K562 (cell line): ENCODE results near the gene MAPT. TPM values are rescaled to one million over a fixed set of nuclear protein-coding genes. Genes with fewer than 3 reads are reported as not detected.

ENCODE experiments used
- ATAC-seq: fragments of 200-7000 bp; cut with Tn5 transposase; 3 replicates; pipeline ENCODE4 v1.9.1; 2020; ENCODE audit warnings: moderate library complexity
- BruUV-seq: library from RNA; stranded (reverse); fragments of 400-500 nt; replicated peaks from 2 replicates; lab custom pipeline; 2021; lab: Mats Ljungman, UMichigan
- CTCF ChIA-PET: fragments of 300-600 bp; formaldehyde crosslinking; extraction: SDS; loops from one replicate; lab custom pipeline; 2021; ENCODE audit warnings: low intra/inter-chr PET ratio; lab: Yijun Ruan, JAX
- POLR2A ChIA-PET: fragments of 300-600, 350-650 bp; sonication (Branson Sonifier 250); formaldehyde crosslinking; extraction: SDS; loops from one replicate; lab custom pipeline; 2021; ENCODE audit warnings: antibody characterized with exemption, inconsistent platforms; lab: Yijun Ruan, JAX
- DNase-seq, 4 experiments: peaks; one replicate each; pipeline versions ENCODE4 v3.0.0 to v3.0.0-alpha.2; 2011 to 2018; ENCODE audit warnings: low spot score in 3 of 4, mixed read lengths in 3 of 4; ENCODE audit errors: extremely low read depth in 1 of 4
- FAIRE-seq: peaks from 2 replicates; lab custom pipeline; 2011; peaks lifted over from hg19 to GRCh38; lab: Jason Lieb, UNC
- H2AFZ ChIP-seq: 2 replicates; pipeline ENCODE4 v1.6.0; 2011; ENCODE audit warnings: low read depth, low read length, control low read depth, inconsistent platforms
- H3K27ac ChIP-seq: fragments of 200-600 bp; 3 replicates; pipeline ENCODE4 v1.8.0; 2011; ENCODE audit warnings: low read depth, mild to moderate bottlenecking, control low read depth, inconsistent platforms, low read length, moderate library complexity, mixed read lengths; ENCODE audit errors: extremely low read depth
- H3K27me3 ChIP-seq, 2 experiments: fragments of 300-600 bp in 1 of 2; 2 replicates in 1 of 2; 3 replicates in 1 of 2; pipeline versions ENCODE4 v1.6.0 to v1.8.0; 2011; ENCODE audit warnings: inconsistent platforms in 2 of 2, low read length in 2 of 2, mild to moderate bottlenecking in 1 of 2, mixed read lengths in 1 of 2, moderate library complexity in 1 of 2; ENCODE audit not compliant: control insufficient read depth in 2 of 2, insufficient read depth in 2 of 2
- H3K36me3 ChIP-seq: fragments of 300-600 bp; 3 replicates; pipeline ENCODE4 v1.8.0; 2011; ENCODE audit warnings: mild to moderate bottlenecking, low read length, inconsistent platforms; ENCODE audit not compliant: control insufficient read depth, insufficient read depth
- H3K4me1 ChIP-seq, 2 experiments: fragments of 200-600 bp in 1 of 2; replicated peaks in 1 of 2; 2 replicates in 1 of 2; 3 replicates in 1 of 2; pipeline versions ENCODE4 v1.5.1 to v1.8.0; 2011; ENCODE audit warnings: inconsistent platforms in 2 of 2, low read length in 2 of 2, mild to moderate bottlenecking in 1 of 2, mixed read lengths in 1 of 2, moderate library complexity in 1 of 2; ENCODE audit not compliant: control insufficient read depth in 2 of 2, insufficient read depth in 2 of 2
- H3K4me2 ChIP-seq: 2 replicates; pipeline ENCODE4 v1.6.1; 2011; ENCODE audit warnings: low read length, control low read depth, inconsistent platforms, mixed read lengths; ENCODE audit not compliant: insufficient read depth
- H3K4me3 ChIP-seq: fragments of 200-600 bp; sonication (generic), shearing (Covaris generic); 2 replicates; pipeline ENCODE4 v1.5.1; 2016; ENCODE audit warnings: control low read depth, inconsistent platforms
- H3K79me2 ChIP-seq: fragments of 200-600 bp; 3 replicates; pipeline ENCODE4 v1.8.0; 2011; ENCODE audit warnings: low read length, inconsistent platforms; ENCODE audit not compliant: control insufficient read depth, insufficient read depth
- H3K9ac ChIP-seq, 2 experiments: 2 replicates each; pipeline versions ENCODE4 v1.6.0 to v1.6.1; 2011; ENCODE audit warnings: low read depth in 2 of 2, low read length in 2 of 2, control low read depth in 1 of 2, inconsistent platforms in 1 of 2, mild to moderate bottlenecking in 1 of 2, mixed read lengths in 1 of 2; ENCODE audit not compliant: insufficient read depth in 1 of 2
- H3K9me1 ChIP-seq: one replicate; pipeline ENCODE4 v1.6.0; 2011; ENCODE audit warnings: inconsistent platforms, mild to moderate bottlenecking, low read length, moderate library complexity; ENCODE audit not compliant: control insufficient read depth, insufficient read depth
- H3K9me3 ChIP-seq: replicated peaks from 2 replicates; pipeline ENCODE4 v1.5.1; 2011; ENCODE audit warnings: low read depth, low read length, inconsistent platforms; ENCODE audit not compliant: control insufficient read depth, insufficient read depth
- H4K20me1 ChIP-seq: replicated peaks from 2 replicates; pipeline ENCODE4 v1.6.1; 2011; ENCODE audit warnings: low read length, inconsistent platforms, mixed read lengths; ENCODE audit not compliant: control insufficient read depth, insufficient read depth
- ARID1B ChIP-seq: fragments of 450-650 bp; IDR thresholded peaks from 2 replicates; pipeline ENCODE4 v1.6.1; 2016; ENCODE audit warnings: antibody characterized with exemption, mild to moderate bottlenecking, inconsistent platforms
- CBX1 ChIP-seq: sonication (generic); IDR thresholded peaks from 2 replicates; pipeline ENCODE4 v1.6.1; 2016; ENCODE audit warnings: antibody characterized with exemption, low read depth, mild to moderate bottlenecking
- CHCHD3 ChIP-seq: fragments of 250-450 bp; sonication (Bioruptor Pico); IDR thresholded peaks from 2 replicates; pipeline ENCODE4 v2.1.2; 2022; ENCODE audit warnings: mild to moderate bottlenecking
- DPF2 ChIP-seq: fragments of 450-650 bp; IDR thresholded peaks from 2 replicates; pipeline ENCODE4 v1.6.1; 2016
- E2F4 ChIP-seq: sonication (generic); formaldehyde crosslinking; IDR thresholded peaks from 2 replicates; pipeline ENCODE4 v1.8.0; 2022; ENCODE audit warnings: mild to moderate bottlenecking, low read depth, missing genetic modification reagents
- ELF2 ChIP-seq: fragments of 250-450 bp; sonication (Bioruptor Pico); IDR thresholded peaks from 2 replicates; pipeline ENCODE4 v1.5.0; 2021; ENCODE audit warnings: mild to moderate bottlenecking
- GATAD2A ChIP-seq: fragments of 450-650 bp; IDR thresholded peaks from 2 replicates; pipeline ENCODE4 v1.6.1; 2017
- JUNB ChIP-seq: fragments of 450-650 bp; formaldehyde crosslinking; conservative IDR thresholded peaks from 2 replicates; pipeline ENCODE4 v1.4.0; 2020; ENCODE audit warnings: mild to moderate bottlenecking
- KLF1 ChIP-seq: fragments of 450-650 bp; IDR thresholded peaks from 2 replicates; pipeline ENCODE4 v1.6.1; 2016; ENCODE audit warnings: missing genetic modification characterization, missing compliant biosample characterization
- MEIS2 ChIP-seq: fragments of 450-650 bp; IDR thresholded peaks from 2 replicates; pipeline ENCODE4 v1.6.1; 2014; ENCODE audit warnings: mild to moderate bottlenecking; ENCODE audit not compliant: partially characterized antibody
- MTA2 ChIP-seq: fragments of 450-650 bp; IDR thresholded peaks from 2 replicates; pipeline ENCODE4 v1.6.1; 2016; ENCODE audit warnings: low read depth
- PHF20 ChIP-seq: fragments of 450-650 bp; IDR thresholded peaks from 2 replicates; pipeline ENCODE4 v1.6.1; 2018; ENCODE audit not compliant: partially characterized antibody
- SFPQ ChIP-seq: fragments of 200-400 bp; formaldehyde crosslinking; IDR thresholded peaks from 2 replicates; pipeline ENCODE4 v1.6.1; 2017; ENCODE audit warnings: mild to moderate bottlenecking, low read depth, low read length, moderate library complexity
- SUPT5H ChIP-seq: fragments of 450-650 bp; IDR thresholded peaks from 2 replicates; pipeline ENCODE4 v1.6.1; 2016
- TARDBP ChIP-seq: fragments of 450-650 bp; IDR thresholded peaks from 2 replicates; pipeline ENCODE4 v1.6.1; 2016
- ZFP30 ChIP-seq: fragments of 250-450 bp; sonication (Bioruptor Pico); IDR thresholded peaks from 2 replicates; pipeline ENCODE4 v1.8.0; 2022; ENCODE audit warnings: moderate library complexity, mild to moderate bottlenecking, inconsistent platforms, borderline replicate concordance
- ZNF146 ChIP-seq: IDR thresholded peaks from one replicate; pipeline ENCODE4 v1.6.1; 2018; ENCODE audit warnings: missing compliant biosample characterization; ENCODE audit not compliant: unreplicated experiment
- ZNF174 ChIP-seq: fragments of 250-450 bp; sonication (Bioruptor Pico); IDR thresholded peaks from 2 replicates; pipeline ENCODE4 v1.4.0; 2020; ENCODE audit warnings: mild to moderate bottlenecking
- ZNF253 ChIP-seq: fragments of 250-450 bp; sonication (Bioruptor Pico); conservative IDR thresholded peaks from 2 replicates; pipeline ENCODE4 v1.6.1; 2021; ENCODE audit warnings: mild to moderate bottlenecking
- ZNF696 ChIP-seq: fragments of 250-450 bp; sonication (Bioruptor Pico); conservative IDR thresholded peaks from 2 replicates; pipeline ENCODE4 v1.4.0; 2020; ENCODE audit warnings: mild to moderate bottlenecking, moderate library complexity
- WGBS: fragments of 100-300 bp; shearing (Covaris generic); methylation state at CpG from one replicate; pipeline ENCODE4 v1.1.6; 2016; ENCODE audit warnings: low coverage, mixed read lengths; ENCODE audit not compliant: insufficient coverage; ENCODE audit errors: missing lambda C conversion rate; 5-methylcytosine and 5-hydroxymethylcytosine counted together
- in situ Hi-C: fragments of 300-500 bp; cut with MboI; formaldehyde crosslinking; loops from 4 replicates; pipeline ENCODE4 v1.15.0; 2018; ENCODE audit warnings: inconsistent platforms, mixed read lengths
- intact Hi-C: fragments of 100-400 bp; cut with micrococcal nuclease; formaldehyde crosslinking; loops from 2 replicates; pipeline ENCODE4 v1.14.2; 2022
- polyA plus RNA-seq, 8 experiments: library from polyadenylated mRNA; depleted of rRNA in 4 of 8; stranded (reverse) in 5 of 8; unstranded in 3 of 8; fragments of >200 nt; fragmentation: Nextera tagmentation in 2 of 8; fragmentation: Illumina TruSeq in 1 of 8; extraction: Ambion mirVana in 2 of 8; extraction: Trizol in 1 of 8; gene quantifications; 2 replicates each; pipeline versions ENCODE4 v1.2.1 to v1.2.3, GENCODE V29; 2011 to 2014; ENCODE audit warnings: inconsistent platforms in 1 of 8, missing spikeins in 1 of 8
- total RNA-seq, 7 experiments: library from RNA; depleted of rRNA in 6 of 7; stranded (reverse); fragments of >200 nt in 6 of 7; fragmentation: Illumina TruSeq in 2 of 7; extraction: Trizol in 2 of 7; gene quantifications; 2 replicates each; pipeline versions ENCODE4 v1.2.1 to v1.2.3, GENCODE V29; 2011 to 2021; ENCODE audit warnings: low replicate concordance in 1 of 7

Gene MAPT
- total and polyA plus RNA-seq, 9 of the 15 experiments (the other 6 are each of a cell fraction or from before 2014, with no cell fraction given), result 0.04 to 1.1 (median 0.36) TPM

DNA sequence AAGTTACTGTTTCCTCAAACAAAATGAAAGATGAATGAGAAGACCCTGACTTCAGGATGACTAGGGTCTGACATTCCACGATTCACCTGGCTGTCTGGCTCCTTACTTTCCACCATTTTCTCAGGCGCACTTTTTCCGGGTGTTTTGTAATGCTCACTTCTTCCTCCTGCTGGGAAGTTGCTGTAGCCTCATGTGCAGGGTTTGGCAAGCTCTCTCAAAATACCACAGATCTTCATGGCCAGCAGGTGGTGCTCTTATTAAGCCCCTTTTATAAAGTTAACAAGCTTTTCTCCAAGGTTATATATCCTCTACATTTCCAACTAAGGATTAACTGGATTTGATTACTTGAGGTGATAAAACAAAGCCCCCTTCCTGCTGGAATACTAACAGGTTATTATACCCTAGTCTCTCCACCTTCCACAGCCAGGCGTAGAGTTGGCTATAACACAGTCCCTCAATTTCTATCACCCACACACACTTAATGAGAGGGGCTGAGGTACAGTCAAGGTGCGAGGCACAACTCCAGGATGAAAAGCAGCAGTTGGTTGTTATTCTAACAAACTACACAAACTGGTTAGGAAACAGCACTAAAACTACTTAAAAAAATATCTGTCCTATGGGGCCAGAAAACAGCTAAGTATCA is 150.1 kb downstream of the MAPT start:
- Histone ChIP-seq H3K9ac (peak overlapping the region in 1 of 2 experiments; percentile 33; a peak in 1 of 4 replicates), H3K36me3 (peaks cover 93% of the 10 kb centered on the region), H3K27me3 (no peaks in the 10 kb centered on the region), H3K4me1 (peaks cover 0 to 5% of the 10 kb centered on the region in 2 experiments; a peak in 2 of 5 replicates), H3K4me3 (no peak overlapping the region), H3K9me3 (no peaks in the 10 kb centered on the region), H3K27ac (no peak overlapping the region), H2AFZ (peak overlapping the region; percentile 43), H3K4me2 (peak overlapping the region; percentile 27; the same call in 1 of the 2 replicates), H3K9me1 (no peaks in the 10 kb centered on the region), H4K20me1 (no peaks in the 10 kb centered on the region), H3K79me2 (peaks cover 10% of the 10 kb centered on the region; the same call in 2 of the 3 replicates)
- intact Hi-C loops (loop anchor here (2.0 kb wide), 1 partner anchor 142 kb away; no protein-coding TSS in a partner anchor), in situ Hi-C loops (no loop called here)
- ATAC-seq (peak; percentile 93), FAIRE-seq (peak; percentile 95), DNase-seq (peak; percentile 52 to 83 (median 60))
- ChIA-PET CTCF (interaction anchor here (0.5 to 2.7 kb wide), 14 partner anchors 14 to 404 kb away, joined by 3 to 26 read pairs (median 4); partner anchors contain the start of gene KANSL1), POLR2A (interaction anchor here (0.6 to 2.3 kb wide), 9 partner anchors 10 to 708 kb away, joined by 3 to 15 read pairs (median 3); partner anchors contain the start of gene KANSL1)
- BruUV-seq, result no TSS peak
- WGBS, result 39% methylated on average over 5 of the region's 5 CpGs
- no peak for TF ChIP-seq PHF20
- TF ChIP-seq ELF2, result no peak
- TF ChIP-seq ZNF253 (CRISPR knock-in tag), result no peak
- no peak for TF ChIP-seq KLF1 (tag)
- no peak for TF ChIP-seq ZFP30 (CRISPR knock-in tag)
- no peak for TF ChIP-seq GATAD2A
- TF ChIP-seq TARDBP, result no peak
- TF ChIP-seq ZNF146, result no peak
- no peak for TF ChIP-seq SUPT5H
- TF ChIP-seq ZNF174 (CRISPR knock-in tag), result no peak
- TF ChIP-seq CBX1, result no peak
- no peak for TF ChIP-seq DPF2
- no peak for TF ChIP-seq CHCHD3
- no peak for TF ChIP-seq MTA2
- no peak for TF ChIP-seq JUNB (CRISPR knock-in tag)
- TF ChIP-seq E2F4 (CRISPR knock-in tag), result no peak
- TF ChIP-seq SFPQ, result no peak
- TF ChIP-seq MEIS2, result no peak
- 0 out of 2 replicates have a peak, but pooled peaks have one; percentile 14 for TF ChIP-seq ARID1B
- no peak for TF ChIP-seq ZNF696 (CRISPR knock-in tag)
